IPS DF 6.9 (cell line): ENCODE results near the gene ART4.

ENCODE experiments used
- DNase-seq: peaks from one replicate; pipeline ENCODE4 v3.0.0-alpha.2; 2013; ENCODE audit warnings: low read depth, low spot score
- H3K27ac ChIP-seq: one replicate; pipeline ENCODE4 v1.5.1; 2013; ENCODE audit warnings: low read length, control low read depth
- H3K27me3 ChIP-seq: 2 replicates; pipeline ENCODE4 v1.6.1; 2013; ENCODE audit warnings: mild to moderate bottlenecking, low read length; ENCODE audit not compliant: control insufficient read depth, insufficient read depth
- H3K36me3 ChIP-seq: 2 replicates; pipeline ENCODE4 v1.6.1; 2013; ENCODE audit warnings: low read length; ENCODE audit not compliant: control insufficient read depth, insufficient read depth
- H3K4me1 ChIP-seq: 2 replicates; pipeline ENCODE4 v1.6.1; 2013; ENCODE audit warnings: low read length; ENCODE audit not compliant: control insufficient read depth, insufficient read depth
- H3K4me3 ChIP-seq: 2 replicates; pipeline ENCODE4 v1.5.1; 2013; ENCODE audit warnings: mild to moderate bottlenecking, low read length
- H3K9me3 ChIP-seq: 2 replicates; pipeline ENCODE4 v1.6.1; 2013; ENCODE audit warnings: low read length, inconsistent platforms; ENCODE audit not compliant: control insufficient read depth, insufficient read depth
- WGBS: extraction: QIAGEN DNeasy Blood & Tissue Kit; methylation state at CpG from one replicate; pipeline ENCODE4 v1.1.7; 2013; ENCODE audit warnings: mixed read lengths, missing lambda C conversion rate; ENCODE audit not compliant: insufficient read length, insufficient coverage; 5-methylcytosine and 5-hydroxymethylcytosine counted together

Gene ART4, protein sequence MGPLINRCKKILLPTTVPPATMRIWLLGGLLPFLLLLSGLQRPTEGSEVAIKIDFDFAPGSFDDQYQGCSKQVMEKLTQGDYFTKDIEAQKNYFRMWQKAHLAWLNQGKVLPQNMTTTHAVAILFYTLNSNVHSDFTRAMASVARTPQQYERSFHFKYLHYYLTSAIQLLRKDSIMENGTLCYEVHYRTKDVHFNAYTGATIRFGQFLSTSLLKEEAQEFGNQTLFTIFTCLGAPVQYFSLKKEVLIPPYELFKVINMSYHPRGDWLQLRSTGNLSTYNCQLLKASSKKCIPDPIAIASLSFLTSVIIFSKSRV

DNA sequence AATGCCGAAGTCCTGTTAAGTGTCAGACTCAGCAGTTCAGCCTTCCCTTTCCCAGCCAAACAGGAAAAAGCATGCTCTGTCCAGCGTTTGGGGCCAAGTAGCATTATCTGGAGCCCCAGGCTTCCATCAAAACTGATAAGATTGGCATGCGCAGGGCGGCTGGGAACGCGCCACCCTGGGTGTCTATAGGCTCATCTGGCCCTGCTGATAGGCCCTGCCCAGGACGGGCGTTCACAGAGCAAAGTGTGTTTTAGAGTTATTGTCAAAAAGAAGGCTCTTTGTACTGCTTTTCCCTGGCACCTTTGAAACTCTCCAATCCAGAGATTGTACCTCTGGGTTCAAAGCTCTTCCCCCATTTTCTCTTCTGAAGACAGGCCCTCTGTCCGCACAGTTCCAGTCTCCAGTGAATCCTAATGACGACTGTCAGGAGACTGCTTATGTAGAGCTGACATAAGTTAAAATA lies at the start of gene ART4:
Gene ART4, minus strand, starts transcription at position 102 of the 463 bp plus-strand sequence. CDS start 413 bp downstream, outside the sequence.
- Histone ChIP-seq H3K27ac (no peak within 1 kb of the TSS), H3K4me3 (no peak within 1 kb of the TSS), H3K27me3 (no peaks in the 10 kb centered on the region), H3K36me3 (no peaks in the 10 kb centered on the region), H3K9me3 (no peaks in the 10 kb centered on the region), H3K4me1 (no peaks in the 10 kb centered on the region)
- WGBS: no CpG with 5 or more reads among the region's 10 CpGs
- no peak for DNase-seq

DNA sequence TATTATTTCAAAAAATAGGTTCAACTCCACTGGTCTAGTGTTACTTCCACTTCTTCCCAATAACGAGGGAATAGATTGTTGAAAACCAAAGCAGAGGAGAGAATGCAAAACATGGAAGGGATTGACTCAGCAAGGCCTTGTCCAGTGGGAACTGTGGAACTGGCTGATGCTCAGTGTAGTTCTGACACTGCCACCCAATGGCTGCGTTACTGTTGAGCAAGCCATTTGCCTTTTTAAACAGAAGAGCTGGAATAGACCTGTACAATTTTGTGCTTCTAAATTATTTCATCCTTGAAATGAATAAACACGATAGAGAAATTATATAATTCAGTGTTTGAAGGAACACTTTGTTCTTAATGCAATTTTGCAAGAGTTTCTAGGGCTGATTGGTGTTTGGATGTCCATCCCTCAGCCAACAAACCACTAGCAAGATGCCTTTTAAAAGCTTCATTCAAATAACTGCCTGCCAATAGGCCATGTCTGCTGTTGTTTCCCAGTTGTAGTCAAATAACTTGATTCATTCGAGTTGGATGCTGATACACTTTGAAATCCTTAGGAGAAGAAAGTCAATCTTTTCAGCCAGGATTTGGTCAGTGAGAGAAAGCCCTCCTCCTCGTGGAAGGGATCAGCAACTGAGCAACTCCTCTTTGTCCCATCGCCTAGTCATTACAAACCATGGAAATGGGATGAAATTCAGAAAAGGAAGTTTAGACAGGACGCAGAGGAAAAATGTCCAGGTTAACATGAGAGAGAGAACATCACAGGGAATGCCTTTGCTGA lies 49.6 kb upstream of the ART4 start:
- H3K4me1 ChIP-seq: no peaks in the 10 kb centered on the region
- H3K36me3 ChIP-seq: no peaks in the 10 kb centered on the region
- no peak overlapping the region for H3K4me3 ChIP-seq
- H3K9me3 ChIP-seq: no peaks in the 10 kb centered on the region
- H3K27me3 ChIP-seq: no peaks in the 10 kb centered on the region
- DNase-seq: no peak
- no peak overlapping the region for H3K27ac ChIP-seq
- no CpG with 5 or more reads among the region's 7 CpGs for WGBS

DNA sequence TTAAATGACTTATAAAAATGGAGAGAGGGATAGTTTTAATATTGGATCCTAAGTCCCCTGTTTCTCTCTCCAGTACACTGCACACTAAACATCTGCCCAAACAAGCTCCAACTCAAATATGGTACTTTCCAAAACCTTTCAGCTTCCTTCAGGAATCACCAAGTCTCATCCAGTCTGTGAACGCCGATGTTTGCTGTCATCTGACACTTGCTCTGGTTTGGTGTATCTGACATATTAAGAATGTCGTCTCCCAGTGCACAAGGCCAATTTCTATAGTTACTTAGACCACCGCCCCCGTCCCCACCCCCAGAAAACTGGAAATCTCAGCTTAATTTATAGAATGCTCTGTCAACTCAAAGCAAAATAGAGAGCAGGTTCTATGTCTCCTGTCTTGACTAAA lies 47.4 kb upstream of the ART4 start:
- Histone ChIP-seq H3K27ac (no peak overlapping the region), H3K4me3 (no peak overlapping the region), H3K27me3 (no peaks in the 10 kb centered on the region), H3K9me3 (no peaks in the 10 kb centered on the region), H3K4me1 (no peaks in the 10 kb centered on the region), H3K36me3 (no peaks in the 10 kb centered on the region)
- no peak for DNase-seq
- WGBS: no CpG with 5 or more reads among the region's 5 CpGs

DNA sequence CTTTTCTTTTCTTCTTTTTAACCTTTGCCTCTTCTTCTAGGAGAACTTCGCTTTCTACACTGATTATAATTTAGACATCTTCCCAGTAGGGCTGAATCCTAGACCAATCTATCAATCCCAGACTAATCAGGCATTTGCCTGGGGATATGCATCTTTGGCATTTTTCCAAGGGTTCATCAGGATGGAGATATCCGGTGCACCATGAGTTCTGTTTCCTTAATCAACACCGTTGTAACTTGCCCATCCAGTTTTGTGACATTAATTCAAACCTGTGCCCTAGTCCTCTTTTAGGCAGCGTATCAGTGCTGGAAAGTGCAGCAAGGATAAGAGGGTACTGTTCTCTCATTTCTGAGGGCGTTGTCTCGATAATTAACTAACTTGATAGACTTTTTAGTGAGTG lies 42.9 kb upstream of the ART4 start:
- no peak for DNase-seq
- H3K4me1 ChIP-seq: no peaks in the 10 kb centered on the region
- no CpG with 5 or more reads among the region's 6 CpGs for WGBS
- no peaks in the 10 kb centered on the region for H3K9me3 ChIP-seq
- H3K4me3 ChIP-seq: no peak overlapping the region
- no peaks in the 10 kb centered on the region for H3K27me3 ChIP-seq
- no peak overlapping the region for H3K27ac ChIP-seq
- no peaks in the 10 kb centered on the region for H3K36me3 ChIP-seq

DNA sequence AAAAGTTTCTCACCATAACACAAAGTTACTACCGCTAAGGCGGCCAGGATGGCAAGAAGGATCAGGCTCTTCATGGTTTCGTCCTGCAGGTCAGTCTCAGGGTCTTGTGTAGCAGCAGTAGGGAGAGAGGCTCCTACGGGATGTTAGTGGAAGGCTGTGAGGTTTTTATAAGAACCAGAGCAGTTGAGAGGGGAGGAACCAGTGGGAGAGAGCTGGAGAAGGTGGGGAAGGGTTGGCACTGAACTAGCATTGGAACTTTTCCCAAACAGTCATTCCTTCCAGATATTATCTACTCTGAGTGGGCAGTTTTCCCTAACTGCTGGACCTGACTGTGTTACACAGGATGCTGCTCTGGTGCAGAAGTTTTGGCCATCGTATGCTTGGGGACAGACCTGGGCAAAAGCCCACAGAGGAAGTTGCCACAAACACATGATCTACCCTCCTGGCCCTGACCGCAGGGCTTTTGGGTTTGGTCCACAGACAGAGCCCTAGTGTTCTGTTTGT lies 42.4 kb upstream of the ART4 start, which contains the start of gene MGP:
Gene MGP, minus strand, starts transcription at position 137 of the 504 bp plus-strand sequence. Its CDS starts 63 bp downstream, at position 74.
- Histone ChIP-seq H3K4me1 (no peaks in the 10 kb centered on the region), H3K36me3 (no peaks in the 10 kb centered on the region), H3K27ac (no peak within 1 kb of the TSS), H3K4me3 (no peak within 1 kb of the TSS), H3K27me3 (no peaks in the 10 kb centered on the region), H3K9me3 (no peaks in the 10 kb centered on the region)
- no CpG with 5 or more reads among the region's 6 CpGs for WGBS
- no peak for DNase-seq

DNA sequence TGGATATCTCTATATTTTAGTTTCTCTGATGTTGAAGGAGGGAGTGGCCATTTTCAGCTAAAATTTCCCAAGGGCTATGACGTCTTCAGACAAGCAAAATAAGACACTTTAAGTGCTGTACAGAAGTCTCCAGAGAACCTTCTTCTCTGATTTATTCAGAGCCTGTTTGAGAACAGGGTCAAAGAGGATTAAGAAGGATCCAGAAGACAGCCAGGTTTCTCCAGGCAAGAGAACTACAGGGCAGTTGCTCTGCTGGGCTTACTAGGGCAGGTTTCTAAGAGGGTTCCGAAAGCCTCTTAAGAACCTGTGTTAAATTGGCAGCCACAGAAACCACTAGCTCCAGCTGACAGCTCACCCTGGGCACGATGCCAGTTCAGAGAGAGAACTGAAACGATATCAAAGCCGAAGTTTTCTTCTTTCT lies 41.1 kb upstream of the ART4 start:
- no peak for DNase-seq
- no peak overlapping the region for H3K4me3 ChIP-seq

DNA sequence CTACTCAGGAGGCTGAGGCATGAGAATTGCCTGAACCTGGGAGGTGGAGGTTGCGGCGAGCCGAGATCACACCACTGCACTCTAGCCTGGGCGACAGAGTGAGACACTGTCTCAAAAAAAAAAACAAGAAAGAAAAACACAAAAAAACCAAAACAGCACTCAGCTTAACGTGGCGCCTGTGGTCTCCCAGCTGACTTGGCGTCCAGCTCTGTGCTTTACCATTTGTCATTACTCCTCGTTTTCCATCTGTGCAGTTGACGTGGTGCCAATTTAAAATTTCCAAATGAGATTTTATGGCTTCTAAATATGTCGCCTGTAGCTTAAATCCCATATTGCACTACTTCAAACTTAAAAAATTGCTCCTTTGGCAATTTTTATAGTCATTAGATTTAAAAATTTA lies 40.4 kb upstream of the ART4 start:
- Histone ChIP-seq H3K36me3 (no peaks in the 10 kb centered on the region), H3K4me1 (no peaks in the 10 kb centered on the region), H3K4me3 (no peak overlapping the region), H3K9me3 (no peaks in the 10 kb centered on the region), H3K27me3 (no peaks in the 10 kb centered on the region), H3K27ac (no peak overlapping the region)
- no peak for DNase-seq
- WGBS: no CpG with 5 or more reads among the region's 10 CpGs

More for the DNA sequence above, 41.1 kb upstream of the ART4 start:
- H3K27me3 ChIP-seq: no peaks in the 10 kb centered on the region
- H3K27ac ChIP-seq: no peak overlapping the region
- no CpG with 5 or more reads among the region's 5 CpGs for WGBS
- no peaks in the 10 kb centered on the region for H3K4me1 ChIP-seq
- no peaks in the 10 kb centered on the region for H3K36me3 ChIP-seq
- no peaks in the 10 kb centered on the region for H3K9me3 ChIP-seq

DNA sequence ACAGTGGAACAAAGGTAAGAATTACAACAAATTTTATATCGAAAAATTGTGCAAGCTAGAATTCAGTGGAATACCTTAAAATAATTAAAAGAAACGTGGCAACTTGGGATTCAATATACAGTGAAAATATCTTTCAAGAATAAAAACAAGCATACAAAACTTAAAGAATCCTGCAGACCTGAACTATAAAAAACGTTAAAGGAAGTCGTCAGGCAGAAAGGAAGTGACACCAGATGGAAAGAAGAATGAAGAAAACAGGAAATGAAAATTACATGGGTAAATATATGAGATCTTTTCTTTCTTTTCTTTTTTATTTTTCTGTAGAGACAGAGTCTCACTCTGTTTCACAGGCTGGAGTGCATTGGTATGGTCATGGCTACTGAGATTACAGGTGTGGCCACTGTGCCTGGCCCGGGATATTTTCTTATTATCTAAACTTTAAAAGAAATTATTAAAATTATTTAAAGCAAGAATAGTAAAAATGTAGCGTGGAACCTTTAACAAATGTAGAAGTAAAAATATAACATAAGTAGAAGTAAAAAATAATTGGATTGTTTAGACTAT lies 37.6 kb upstream of the ART4 start:
- Histone ChIP-seq H3K27me3 (no peaks in the 10 kb centered on the region), H3K27ac (no peak overlapping the region), H3K9me3 (no peaks in the 10 kb centered on the region), H3K4me1 (no peaks in the 10 kb centered on the region), H3K36me3 (no peaks in the 10 kb centered on the region), H3K4me3 (no peak overlapping the region)
- DNase-seq: no peak
- WGBS: no CpG with 5 or more reads among the region's 6 CpGs

DNA sequence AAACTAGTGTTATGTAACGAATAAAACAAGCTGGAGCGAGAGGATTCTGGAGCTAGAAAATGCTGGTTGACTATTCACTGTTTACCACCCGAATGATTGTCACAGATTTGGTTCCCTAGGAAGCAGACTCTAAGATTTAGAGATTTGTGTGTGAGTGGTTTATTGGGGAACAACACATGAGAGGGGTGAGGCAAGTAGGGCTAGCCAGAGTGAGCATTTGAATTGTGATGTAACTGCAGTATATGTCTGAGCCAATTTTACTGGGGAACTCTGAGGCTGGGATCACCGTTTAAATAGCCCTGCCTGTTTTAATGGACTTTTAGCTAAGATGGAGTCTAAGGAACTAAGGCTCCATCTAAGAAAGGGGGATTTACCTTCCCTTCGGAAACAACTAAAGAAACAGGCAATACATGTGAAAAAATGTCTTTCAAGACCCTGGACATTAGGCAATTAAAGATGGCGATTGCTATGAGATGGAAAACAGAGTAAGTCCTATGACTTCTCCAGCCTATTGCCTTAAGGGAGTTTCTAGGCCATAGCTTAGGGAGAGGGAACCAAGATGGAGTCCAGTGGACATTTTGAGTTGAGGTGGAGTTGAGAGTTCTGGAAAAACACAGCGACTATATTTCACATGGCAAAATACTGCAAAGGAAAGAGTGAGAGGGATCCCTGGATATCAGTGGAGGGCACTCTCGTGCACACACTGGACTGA lies 36.1 kb upstream of the ART4 start:
- H3K27me3 ChIP-seq: no peaks in the 10 kb centered on the region
- H3K4me3 ChIP-seq: no peak overlapping the region
- H3K36me3 ChIP-seq: no peaks in the 10 kb centered on the region
- H3K4me1 ChIP-seq: no peaks in the 10 kb centered on the region
- no peak for DNase-seq
- WGBS: no CpG with 5 or more reads among the region's 8 CpGs
- H3K27ac ChIP-seq: no peak overlapping the region
- H3K9me3 ChIP-seq: no peaks in the 10 kb centered on the region

DNA sequence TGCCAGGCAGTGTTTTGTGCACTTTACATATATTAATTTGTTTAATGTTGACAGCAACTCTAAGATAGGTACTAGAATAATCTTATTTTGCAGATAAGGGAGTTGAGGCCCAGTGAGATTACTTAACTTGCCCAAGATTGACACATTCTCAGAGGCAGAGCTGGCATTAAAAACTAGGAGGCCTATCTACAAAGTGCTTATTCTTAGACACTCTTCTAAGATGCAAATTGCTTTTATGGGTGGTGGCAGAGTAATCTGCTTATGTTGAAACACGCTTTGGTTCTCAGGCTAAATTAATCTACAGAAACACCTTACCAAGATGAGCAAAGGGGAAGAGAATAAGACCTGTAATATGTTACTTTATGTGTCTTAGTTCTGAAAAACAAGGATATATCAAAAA lies 35.2 kb upstream of the ART4 start:
- H3K4me3 ChIP-seq: no peak overlapping the region
- WGBS: no CpG with 5 or more reads among the region's 1 CpG
- DNase-seq: no peak
- no peaks in the 10 kb centered on the region for H3K9me3 ChIP-seq
- no peaks in the 10 kb centered on the region for H3K4me1 ChIP-seq
- no peak overlapping the region for H3K27ac ChIP-seq
- no peaks in the 10 kb centered on the region for H3K27me3 ChIP-seq
- H3K36me3 ChIP-seq: no peaks in the 10 kb centered on the region
